SU-DHL-6 (cell line): ENCODE data around the gene FMO4.
A peak's percentile ranks its signal among the peaks of the same experiment; 100 is the strongest.

Experiments used
- H2AFZ ChIP-seq: fragments of 200-600 bp; sonication (generic); 2 replicates; pipeline ENCODE4 v1.6.1; 2014; ENCODE audit warnings: low read depth, mild to moderate bottlenecking, moderate library complexity, mixed read lengths, antibody characterized with exemption, low read length; ENCODE audit not compliant: severe bottlenecking
- H3F3A ChIP-seq: fragments of 200-600 bp; shearing (Covaris generic); 2 replicates; pipeline ENCODE4 v1.6.0; 2016; ENCODE audit warnings: antibody characterized with exemption, mild to moderate bottlenecking; ENCODE audit not compliant: insufficient read depth
- H3K27ac ChIP-seq: fragments of 200-600 bp; sonication (generic); 2 replicates; pipeline ENCODE4 v1.5.1; 2016; ENCODE audit warnings: low read depth, mild to moderate bottlenecking, low read length, moderate library complexity, mixed read lengths
- H3K27me3 ChIP-seq: fragments of 200-600 bp; sonication (generic), shearing (Covaris generic); 2 replicates; pipeline ENCODE4 v1.6.0; 2014; ENCODE audit warnings: mild to moderate bottlenecking, low read length
- H3K36me3 ChIP-seq: fragments of 200-600 bp; sonication (generic); 2 replicates; pipeline ENCODE4 v1.6.1; 2014; ENCODE audit warnings: mild to moderate bottlenecking, low read length, mixed read lengths
- H3K4me2 ChIP-seq: fragments of 300-600, 200-600 bp; shearing (Covaris generic), sonication (generic); 2 replicates; pipeline ENCODE4 v1.6.0; 2014; ENCODE audit warnings: low read length, low read depth, mild to moderate bottlenecking; ENCODE audit not compliant: poor library complexity, severe bottlenecking
- H3K4me3 ChIP-seq: fragments of 200-600 bp; sonication (generic); 2 replicates; pipeline ENCODE4 v1.5.1; 2014; ENCODE audit warnings: antibody characterized with exemption, low read length, mild to moderate bottlenecking, mixed read lengths; ENCODE audit not compliant: insufficient read depth, poor library complexity, severe bottlenecking
- H3K79me2 ChIP-seq: fragments of 200-600 bp; sonication (generic); 2 replicates; pipeline ENCODE4 v1.6.1; 2014; ENCODE audit warnings: mild to moderate bottlenecking, low read length, moderate library complexity; ENCODE audit not compliant: insufficient read depth
- H3K9ac ChIP-seq: fragments of 200-600 bp; sonication (generic); 2 replicates; pipeline ENCODE4 v1.7.0; 2014; ENCODE audit warnings: mild to moderate bottlenecking, low read length
- H3K9me2 ChIP-seq: fragments of 200-600 bp; sonication (generic); replicated peaks from 2 replicates; pipeline ENCODE4 v1.6.1; 2014; ENCODE audit warnings: low read length; ENCODE audit not compliant: insufficient read depth
- H3K9me3 ChIP-seq: fragments of 200-600 bp; sonication (generic); 2 replicates; pipeline ENCODE4 v1.6.1; 2014; ENCODE audit warnings: low read length, mixed read lengths; ENCODE audit not compliant: insufficient read depth
- H4K20me1 ChIP-seq: fragments of 200-600 bp; sonication (generic); 2 replicates; pipeline ENCODE4 v1.6.1; 2014; ENCODE audit warnings: low read depth, mild to moderate bottlenecking, antibody characterized with exemption, low read length, moderate library complexity, mixed read lengths
- CTCF ChIP-seq: fragments of 200-600 bp; sonication (generic); IDR thresholded peaks from one replicate; pipeline ENCODE4 v1.5.1; 2017; ENCODE audit warnings: antibody characterized with exemption, mild to moderate bottlenecking, low read length, moderate library complexity; ENCODE audit not compliant: insufficient read depth, poor library complexity, severe bottlenecking
- EZH2phosphoT487 ChIP-seq: fragments of 200-600 bp; sonication (generic), shearing (Covaris generic); conservative IDR thresholded peaks from 2 replicates; pipeline ENCODE4 v1.6.1; 2018; ENCODE audit warnings: mild to moderate bottlenecking, antibody characterized with exemption, low read length, moderate library complexity, mixed read lengths

FMO4 gene, protein sequence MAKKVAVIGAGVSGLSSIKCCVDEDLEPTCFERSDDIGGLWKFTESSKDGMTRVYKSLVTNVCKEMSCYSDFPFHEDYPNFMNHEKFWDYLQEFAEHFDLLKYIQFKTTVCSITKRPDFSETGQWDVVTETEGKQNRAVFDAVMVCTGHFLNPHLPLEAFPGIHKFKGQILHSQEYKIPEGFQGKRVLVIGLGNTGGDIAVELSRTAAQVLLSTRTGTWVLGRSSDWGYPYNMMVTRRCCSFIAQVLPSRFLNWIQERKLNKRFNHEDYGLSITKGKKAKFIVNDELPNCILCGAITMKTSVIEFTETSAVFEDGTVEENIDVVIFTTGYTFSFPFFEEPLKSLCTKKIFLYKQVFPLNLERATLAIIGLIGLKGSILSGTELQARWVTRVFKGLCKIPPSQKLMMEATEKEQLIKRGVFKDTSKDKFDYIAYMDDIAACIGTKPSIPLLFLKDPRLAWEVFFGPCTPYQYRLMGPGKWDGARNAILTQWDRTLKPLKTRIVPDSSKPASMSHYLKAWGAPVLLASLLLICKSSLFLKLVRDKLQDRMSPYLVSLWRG

GRCh38 chr1:171313835-171314320 lies at the start of gene FMO4:
Gene FMO4 (plus strand): TSS chr1:171314183. CDS start chr1:171319826, 5,643 bp downstream.
- Histone ChIP-seq H3K27ac (peak within 1 kb of the TSS; percentile 36; the same call in 1 of the 2 replicates), H3K27me3 (no peaks in the 10 kb centered on the region), H4K20me1 (no peaks in the 10 kb centered on the region), H2AFZ (peak within 1 kb of the TSS; percentile 89), H3K4me2 (peak within 1 kb of the TSS; percentile 99), H3F3A (no peaks in the 10 kb centered on the region), H3K9me2 (no peaks in the 10 kb centered on the region), H3K9me3 (no peaks in the 10 kb centered on the region), H3K9ac (peak within 1 kb of the TSS; percentile 61), H3K4me3 (peak within 1 kb of the TSS; percentile 59), H3K79me2 (no peaks in the 10 kb centered on the region), H3K36me3 (no peaks in the 10 kb centered on the region)
- TF ChIP-seq CTCF = peak; percentile 70
- TF ChIP-seq EZH2phosphoT487 = no peak

- no peaks in the 10 kb centered on the region for H3K36me3 ChIP-seq
- no peaks in the 10 kb centered on the region for H3K9me3 ChIP-seq
- H3K9me2 ChIP-seq = no peaks in the 10 kb centered on the region
- no peak overlapping the region for H2AFZ ChIP-seq
- H3K27me3 ChIP-seq = no peaks in the 10 kb centered on the region
- no peak overlapping the region for H3K4me3 ChIP-seq
- H3K79me2 ChIP-seq = no peaks in the 10 kb centered on the region
- TF ChIP-seq EZH2phosphoT487 (no peak), CTCF (no peak)
- H3F3A ChIP-seq = no peaks in the 10 kb centered on the region
- no peak overlapping the region for H3K4me2 ChIP-seq
- H3K27ac ChIP-seq = no peak overlapping the region
- no peak overlapping the region for H3K9ac ChIP-seq
- H4K20me1 ChIP-seq = no peaks in the 10 kb centered on the region
Observed at GRCh38 chr1:171265686-171266085, 48.3 kb upstream of the FMO4 start.

- Histone ChIP-seq H4K20me1 (no peaks in the 10 kb centered on the region), H3K4me2 (no peak overlapping the region), H3K27me3 (no peaks in the 10 kb centered on the region), H3K4me3 (no peak overlapping the region), H2AFZ (no peak overlapping the region), H3K9ac (no peak overlapping the region), H3K9me3 (no peaks in the 10 kb centered on the region), H3K9me2 (no peaks in the 10 kb centered on the region), H3K36me3 (no peaks in the 10 kb centered on the region), H3K79me2 (no peaks in the 10 kb centered on the region), H3K27ac (no peak overlapping the region), H3F3A (no peaks in the 10 kb centered on the region)
- TF ChIP-seq EZH2phosphoT487 (no peak), CTCF (no peak)
Observed at GRCh38 chr1:171266930-171267329, 47.1 kb upstream of the FMO4 start.
